Right lobe of liver (tissue), 6 donors: Measurements from ENCODE around the gene MED12L. TPM values are rescaled to one million over a fixed set of nuclear protein-coding genes. Genes with fewer than 3 reads are reported as not detected.

Experiments used
- ATAC-seq, 4 donors: fragments of 200-7000 bp; cut with Tn5 transposase; one replicate each; pipeline ENCODE4 v1.9.1; 2020; ENCODE audit warnings: mild to moderate bottlenecking in 4 of 4, moderate library complexity in 4 of 4
- DNase-seq, 3 donors: peaks; one replicate each; pipeline ENCODE4 v3.0.0-alpha.2; 2020
- H3K27ac ChIP-seq, 3 donors: fragments of 200-600 bp; one replicate each; pipeline ENCODE4 v1.8.0; 2022
- H3K27me3 ChIP-seq, 2 donors: fragments of 200-600 bp; one replicate each; pipeline ENCODE4 v1.8.0; 2022
- H3K36me3 ChIP-seq, 4 donors: fragments of 200-600 bp; sonication (generic) in 1 of 4; one replicate each; pipeline versions ENCODE4 v1.5.1 to v1.8.0; 2017 to 2022; ENCODE audit warnings: control low read depth in 1 of 4
- H3K4me1 ChIP-seq, 4 donors: fragments of 200-600 bp; sonication (generic) in 1 of 4; one replicate each; pipeline versions ENCODE4 v1.5.1 to v1.8.0; 2017 to 2022; ENCODE audit warnings: control low read depth in 1 of 4
- H3K4me3 ChIP-seq, 3 donors: fragments of 200-600 bp; one replicate each; pipeline ENCODE4 v1.8.0; 2022
- H3K9me3 ChIP-seq, 4 donors: fragments of 200-600 bp; sonication (generic) in 1 of 4; one replicate each; pipeline versions ENCODE4 v1.5.1 to v1.8.0; 2017 to 2022; ENCODE audit warnings: control low read depth in 1 of 4
- CTCF ChIP-seq, 4 donors: fragments of 200-600 bp in 3 of 4; fragments of 450-650 bp in 1 of 4; IDR thresholded peaks; one replicate each; pipeline versions ENCODE4 v1.5.1 to v1.8.0; 2016 to 2022; ENCODE audit warnings: antibody characterized with exemption in 4 of 4, mild to moderate bottlenecking in 2 of 4
- POLR2A ChIP-seq: fragments of 450-650 bp; IDR thresholded peaks from one replicate; pipeline ENCODE4 v1.6.1; 2017; ENCODE audit warnings: antibody characterized with exemption, mild to moderate bottlenecking
- WGBS: methylation state at CpG from one replicate; pipeline ENCODE4 v1.1.6; 2018; ENCODE audit warnings: low coverage, low lambda C conversion rate; ENCODE audit not compliant: insufficient coverage; ENCODE audit errors: missing lambda C conversion rate; 5-methylcytosine and 5-hydroxymethylcytosine counted together
- intact Hi-C, 2 donors: fragments of 100-400 bp; cut with DNase I; formaldehyde crosslinking; loops; one replicate each; pipeline versions ENCODE4 v1.11.2 to v1.14.1; 2022
- total RNA-seq, 6 experiments: library from RNA; depleted of rRNA in 2 of 6; stranded (reverse); fragments of >200 nt in 2 of 6; fragmentation: NEBNext Ultra II Directional in 3 of 6; extraction: Animal tissue kit (Norgen Biotek cat#: 25700) in 3 of 6; gene quantifications; one replicate each; pipeline versions ENCODE4 v1.1.0 to v1.2.4, GENCODE V29; 2016 to 2023
- donor health status: DM: no; HTN: yes; CAD: no.
- donor health status: DM: no; HTN: no; CAD: no.
- donor health status: DM: no; HTN: no; CAD: no.
- donor health status: DM: no; HTN: yes; CAD: no.
- donor health status: DM: no; HTN: yes; CAD: no.

MED12L gene
- total RNA-seq, 6 experiments from 2014 or later = 0.04 to 0.64 (median 0.40) TPM

DNA sequence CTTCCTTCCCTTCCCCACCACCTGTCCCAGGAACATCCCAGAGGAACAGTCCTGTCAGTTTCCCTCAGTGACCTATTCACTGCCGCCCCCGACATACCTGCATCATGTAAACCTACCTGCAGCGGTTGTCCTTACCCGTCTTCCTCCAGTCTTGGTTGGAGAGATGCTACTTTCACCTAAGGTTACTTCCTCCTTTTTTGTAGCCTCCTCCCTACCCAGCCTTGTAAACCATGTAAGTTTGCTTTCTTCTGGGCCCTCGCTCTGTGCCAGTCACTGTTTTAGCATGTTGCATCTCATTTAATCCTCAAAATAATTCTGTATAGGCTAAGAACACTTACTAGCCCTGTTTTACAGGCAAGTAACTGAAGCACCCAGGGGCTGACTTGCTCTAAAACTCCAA lies 59.3 kb downstream of the MED12L start:
- 71% methylated on average over 5 of the region's 5 CpGs for WGBS
- no peaks in the 10 kb centered on the region for H3K9me3 ChIP-seq
- H3K27me3 ChIP-seq = no peaks in the 10 kb centered on the region
- no peak overlapping the region for H3K4me3 ChIP-seq
- no peaks in the 10 kb centered on the region for H3K36me3 ChIP-seq
- peaks cover 0 to 10% (median 2%) of the 10 kb centered on the region in 4 donors for H3K4me1 ChIP-seq
- H3K27ac ChIP-seq = no peak overlapping the region
- DNase-seq = no peak
- TF ChIP-seq CTCF (IDR thresholded peaks at IDR 0.05) = no peak
- no peak for TF ChIP-seq POLR2A
- intact Hi-C loops = loop anchor here in 1 of 2 donors (10.0 kb wide), 1 partner anchor 350 kb away; no protein-coding TSS in a partner anchor
- ATAC-seq = no peak

DNA sequence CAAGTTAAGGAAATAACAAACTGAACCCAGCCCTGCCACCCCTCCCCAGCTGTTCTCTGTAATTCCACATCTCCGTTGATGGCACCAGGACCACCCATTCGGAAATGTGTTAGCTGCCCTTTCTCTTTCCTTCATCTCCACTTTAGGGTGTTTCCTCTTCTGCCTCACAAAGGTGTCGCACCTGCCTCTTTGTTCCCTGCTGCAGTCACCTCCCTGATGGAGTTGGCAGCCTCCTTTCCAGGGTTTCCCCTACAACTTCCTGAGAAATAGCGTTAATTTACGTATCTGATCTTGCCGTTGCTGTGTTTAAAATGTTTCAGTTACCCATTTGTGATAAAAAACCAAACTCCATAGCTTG lies 60.2 kb downstream of the MED12L start:
- DNase-seq = no peak
- WGBS = 11% methylated on average over 6 of the region's 6 CpGs
- no peaks in the 10 kb centered on the region for H3K9me3 ChIP-seq
- H3K27ac ChIP-seq = no peak overlapping the region
- TF ChIP-seq POLR2A = no peak
- TF ChIP-seq CTCF (IDR thresholded peaks at IDR 0.05) = no peak
- no peak overlapping the region for H3K4me3 ChIP-seq
- intact Hi-C loops = loop anchor here in 1 of 2 donors (10.0 kb wide), 1 partner anchor 351 kb away; no protein-coding TSS in a partner anchor
- no peaks in the 10 kb centered on the region for H3K27me3 ChIP-seq
- H3K4me1 ChIP-seq = peaks cover 0 to 10% (median 2%) of the 10 kb centered on the region in 4 donors
- no peak for ATAC-seq
- H3K36me3 ChIP-seq = no peaks in the 10 kb centered on the region

DNA sequence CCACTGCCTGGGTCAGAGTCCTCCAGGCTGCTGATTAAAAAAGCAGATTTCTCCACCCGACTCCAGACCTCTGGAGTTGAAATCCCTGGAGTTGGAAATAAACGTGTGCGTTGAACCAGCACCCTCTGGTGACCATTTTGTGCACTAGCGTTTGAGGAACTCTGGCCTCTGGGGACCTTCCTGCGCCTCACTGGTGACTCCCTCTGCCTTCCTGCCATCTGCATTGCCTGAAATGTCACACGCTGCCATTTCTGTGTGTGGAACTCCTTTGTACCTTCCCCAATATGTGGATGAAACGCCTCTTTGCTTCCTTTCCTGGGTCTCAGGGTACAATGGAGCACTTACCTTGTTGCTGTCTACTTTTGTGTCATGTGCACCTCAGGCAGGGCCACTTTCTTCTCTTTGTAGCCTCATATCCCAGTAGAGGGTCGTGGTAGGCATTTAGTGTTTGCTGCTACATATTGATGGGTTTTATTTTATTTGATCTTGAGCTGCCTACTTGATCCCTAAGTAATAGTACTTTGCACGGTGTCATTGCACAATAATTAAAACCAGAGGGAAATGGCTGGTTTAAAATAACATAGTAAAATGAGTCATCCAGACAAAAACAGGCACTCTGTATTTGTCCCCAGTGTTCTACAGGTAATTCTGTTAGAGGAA lies 60.7 kb downstream of the MED12L start:
- H3K9me3 ChIP-seq = no peaks in the 10 kb centered on the region
- H3K4me3 ChIP-seq = no peak overlapping the region
- peaks cover 0 to 10% (median 2%) of the 10 kb centered on the region in 4 donors for H3K4me1 ChIP-seq
- H3K36me3 ChIP-seq = no peaks in the 10 kb centered on the region
- DNase-seq (peak; percentile 53 to 76 (median 73)), ATAC-seq (peak; percentile 99 to 100 (median 100))
- 6% methylated on average over 9 of the region's 9 CpGs for WGBS
- peak; percentile 83 to 96 (median 92) for TF ChIP-seq CTCF (IDR thresholded peaks at IDR 0.05)
- no peak for TF ChIP-seq POLR2A
- intact Hi-C loops = loop anchor here in 1 of 2 donors (10.0 kb wide), 1 partner anchor 351 kb away; no protein-coding TSS in a partner anchor
- no peak overlapping the region for H3K27ac ChIP-seq
- H3K27me3 ChIP-seq = no peaks in the 10 kb centered on the region

DNA sequence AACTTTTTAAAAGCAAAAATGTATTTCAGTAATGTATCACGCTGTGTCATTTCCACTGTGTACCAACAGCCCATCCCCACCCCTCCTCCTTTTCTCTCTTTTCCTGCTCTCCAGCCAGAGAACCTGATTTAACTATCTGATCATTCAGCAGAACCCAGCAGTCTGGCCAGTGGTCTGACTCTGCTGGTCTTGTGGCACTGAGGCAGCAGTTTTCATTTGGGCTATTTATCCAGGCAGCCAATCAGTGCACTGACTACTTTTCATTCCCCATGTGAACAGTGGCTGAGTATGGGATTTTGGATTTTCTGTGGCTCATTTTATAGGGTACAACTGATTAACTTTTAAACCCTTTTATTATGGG lies 61.2 kb downstream of the MED12L start:
- 36% methylated on average over 1 of the region's 1 CpG for WGBS
- no peak for TF ChIP-seq CTCF (IDR thresholded peaks at IDR 0.05)
- TF ChIP-seq POLR2A = no peak
- H3K27ac ChIP-seq = no peak overlapping the region
- DNase-seq (no peak), ATAC-seq (peak in 1 of 4 donors; percentile 10)
- peaks cover 0 to 10% (median 2%) of the 10 kb centered on the region in 4 donors for H3K4me1 ChIP-seq
- H3K36me3 ChIP-seq = no peaks in the 10 kb centered on the region
- H3K9me3 ChIP-seq = no peaks in the 10 kb centered on the region
- intact Hi-C loops = loop anchor here in 1 of 2 donors (10.0 kb wide), 1 partner anchor 352 kb away; no protein-coding TSS in a partner anchor
- H3K4me3 ChIP-seq = no peak overlapping the region
- H3K27me3 ChIP-seq = no peaks in the 10 kb centered on the region
